ENCODE results near the gene FSTL4. TPM values are rescaled to one million over a fixed set of nuclear protein-coding genes. Genes with fewer than 3 reads are reported as not detected.
"Not testable (repeated sequence)": the region's sequence is repeated elsewhere in the genome, so short reads cannot be mapped to it uniquely, and the experiment has no call there.

Gene FSTL4
- polyA plus RNA-seq, 3 donors = not detected

DNA sequence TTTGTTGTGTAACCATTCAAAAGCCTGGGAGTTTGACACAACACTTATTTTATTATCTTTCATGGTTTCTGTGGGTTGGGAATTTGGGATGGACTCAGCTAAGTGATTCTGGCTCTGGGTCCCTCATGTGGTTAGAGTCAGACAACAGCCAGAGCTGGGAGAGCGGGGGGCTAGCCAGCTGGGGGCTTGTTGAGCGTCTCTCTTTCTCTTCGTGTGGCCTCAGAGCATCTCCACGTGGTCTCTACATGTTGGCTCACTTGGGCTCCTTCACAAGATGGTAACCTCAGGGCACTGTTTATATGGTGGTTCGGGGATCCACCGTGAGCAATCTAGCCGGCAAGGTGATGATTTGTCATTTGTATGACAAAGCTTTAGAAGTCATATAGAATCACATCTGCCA, 73.6 kb downstream of the FSTL4 start:
- H3K27ac Mint-ChIP-seq = no peak overlapping the region
- no peak overlapping the region for H3K4me2 ChIP-seq (replicated peaks; ENCODE audit: extremely low read depth, low read length, poor library complexity, severe bottlenecking)
- H3K27me3 Mint-ChIP-seq (ENCODE audit: low read depth in 3 of 3) = peaks cover 10 to 57% (median 27%) of the 10 kb centered on the region in 3 donors
- H4K20me1 ChIP-seq (ENCODE audit: insufficient read depth, low read length) = no peaks in the 10 kb centered on the region
- H3K9me3 ChIP-seq (replicated peaks in 1 of 2; ENCODE audit: control insufficient read depth in 1 of 2, insufficient read depth in 1 of 2, low read length in 2 of 2) = no peaks in the 10 kb centered on the region
- no peak for DNase-seq
- no peaks in the 10 kb centered on the region for H3K79me2 ChIP-seq (ENCODE audit: insufficient read depth, low read length)
- no peak for TF ChIP-seq CTCF (IDR thresholded peaks at IDR 0.05)
- H3K4me1 Mint-ChIP-seq = no peaks in the 10 kb centered on the region
- H3K4me3 ChIP-seq (replicated peaks in 1 of 3; ENCODE audit: low read depth in 2 of 3, low read length in 3 of 3) = no peak overlapping the region
- intact Hi-C loops (cut with micrococcal nuclease) = no loop called here
- H3K9ac ChIP-seq (ENCODE audit: insufficient read depth, low read length, poor library complexity, severe bottlenecking) = no peak overlapping the region
- H3K36me3 Mint-ChIP-seq = no peaks in the 10 kb centered on the region
- H3K4me1 ChIP-seq (ENCODE audit: control insufficient read depth in 1 of 2, insufficient read depth in 2 of 2, low read length in 2 of 2) = no peaks in the 10 kb centered on the region
- H3K36me3 ChIP-seq (replicated peaks in 1 of 2; ENCODE audit: control insufficient read depth in 1 of 2, insufficient read depth in 2 of 2, low read length in 2 of 2) = no peaks in the 10 kb centered on the region
- WGBS (ENCODE audit: insufficient coverage) = 90% methylated on average over 4 of the region's 7 CpGs
- peaks cover 0 to 2% (median 0%) of the 10 kb centered on the region in 7 donors for H3K9me3 Mint-ChIP-seq
- peaks cover 12 to 20% of the 10 kb centered on the region in 2 donors for H3K27me3 ChIP-seq (ENCODE audit: control insufficient read depth in 2 of 2, insufficient read depth in 2 of 2, low read length in 2 of 2)
- H2AFZ ChIP-seq (ENCODE audit: insufficient read depth, low read depth, low read length, poor library complexity, severe bottlenecking) = no peak overlapping the region
- H3K4me3 Mint-ChIP-seq = no peak overlapping the region
- no peak overlapping the region for H3K27ac ChIP-seq (ENCODE audit: low read depth in 1 of 2, low read length in 2 of 2)

- H3K9me3 ChIP-seq (replicated peaks in 1 of 2; ENCODE audit: control insufficient read depth in 1 of 2, insufficient read depth in 1 of 2, low read length in 2 of 2); intact Hi-C loops (cut with micrococcal nuclease); H3K36me3 ChIP-seq (replicated peaks in 1 of 2; ENCODE audit: control insufficient read depth in 1 of 2, insufficient read depth in 2 of 2, low read length in 2 of 2); H3K27ac Mint-ChIP-seq; H3K9ac ChIP-seq (ENCODE audit: insufficient read depth, low read length, poor library complexity, severe bottlenecking); H3K27ac ChIP-seq (ENCODE audit: low read depth in 1 of 2, low read length in 2 of 2); DNase-seq; H3K4me1 Mint-ChIP-seq; H3K9me3 Mint-ChIP-seq; H4K20me1 ChIP-seq (ENCODE audit: insufficient read depth, low read length); H3K4me3 Mint-ChIP-seq; H3K4me3 ChIP-seq (replicated peaks in 1 of 3; ENCODE audit: low read depth in 2 of 3, low read length in 3 of 3); H3K4me1 ChIP-seq (ENCODE audit: control insufficient read depth in 1 of 2, insufficient read depth in 2 of 2, low read length in 2 of 2); H3K4me2 ChIP-seq (replicated peaks; ENCODE audit: extremely low read depth, low read length, poor library complexity, severe bottlenecking); H2AFZ ChIP-seq (ENCODE audit: insufficient read depth, low read depth, low read length, poor library complexity, severe bottlenecking); H3K36me3 Mint-ChIP-seq; H3K79me2 ChIP-seq (ENCODE audit: insufficient read depth, low read length): not testable (repeated sequence)
- H3K27me3 ChIP-seq (ENCODE audit: control insufficient read depth in 2 of 2, insufficient read depth in 2 of 2, low read length in 2 of 2) = peaks cover 7 to 10% of the 10 kb centered on the region in 2 donors
- peaks cover 4 to 32% (median 12%) of the 10 kb centered on the region in 3 donors for H3K27me3 Mint-ChIP-seq (ENCODE audit: low read depth in 3 of 3)
- WGBS (ENCODE audit: insufficient coverage) = 100% methylated on average over 2 of the region's 13 CpGs
These were observed 77.0 kb downstream of the FSTL4 start for GRCh38 chr5:133535241-133535929.

Data from CD14-positive monocyte (primary cell).